ENCODE measurements around the gene AP1S3. TPM values are rescaled to one million over a fixed set of nuclear protein-coding genes. Genes with fewer than 3 reads are reported as not detected.
A peak's percentile ranks its signal among the peaks of the same experiment; 100 is the strongest.

The AP1S3 gene
- total RNA-seq, 1 donor from 2014 or later, result 6.4 TPM

DNA sequence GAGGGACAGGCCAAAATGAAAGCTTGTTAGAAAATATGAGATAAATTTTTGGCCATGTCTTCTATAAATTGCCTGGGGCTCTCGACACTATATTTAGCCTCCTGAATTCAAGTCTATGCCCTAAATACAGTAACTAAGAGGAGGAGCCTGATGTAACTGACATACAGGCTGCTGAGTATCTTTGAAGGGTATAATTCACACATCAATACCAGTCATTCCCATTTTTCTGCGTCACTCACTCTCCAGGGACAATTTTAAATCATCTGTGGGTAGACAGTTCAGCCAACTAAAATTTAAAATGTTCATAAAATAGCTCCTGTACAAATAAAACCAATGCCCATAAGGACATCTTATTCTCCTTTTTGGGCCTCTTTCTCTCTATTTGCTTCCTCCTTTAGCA, 105.9 kb downstream of the AP1S3 start:
- intact Hi-C loops (cut with DNase I), result no loop called here
- ATAC-seq, result no peak
- Histone ChIP-seq H3K4me1 (no peaks in the 10 kb centered on the region), H3K36me3 (no peaks in the 10 kb centered on the region), H3K9me3 (no peaks in the 10 kb centered on the region), H3K27me3 (ENCODE audit: low read depth) (no peaks in the 10 kb centered on the region), H3K27ac (no peak overlapping the region), H3K4me3 (no peak overlapping the region)
- TF ChIP-seq, protein P1, sequence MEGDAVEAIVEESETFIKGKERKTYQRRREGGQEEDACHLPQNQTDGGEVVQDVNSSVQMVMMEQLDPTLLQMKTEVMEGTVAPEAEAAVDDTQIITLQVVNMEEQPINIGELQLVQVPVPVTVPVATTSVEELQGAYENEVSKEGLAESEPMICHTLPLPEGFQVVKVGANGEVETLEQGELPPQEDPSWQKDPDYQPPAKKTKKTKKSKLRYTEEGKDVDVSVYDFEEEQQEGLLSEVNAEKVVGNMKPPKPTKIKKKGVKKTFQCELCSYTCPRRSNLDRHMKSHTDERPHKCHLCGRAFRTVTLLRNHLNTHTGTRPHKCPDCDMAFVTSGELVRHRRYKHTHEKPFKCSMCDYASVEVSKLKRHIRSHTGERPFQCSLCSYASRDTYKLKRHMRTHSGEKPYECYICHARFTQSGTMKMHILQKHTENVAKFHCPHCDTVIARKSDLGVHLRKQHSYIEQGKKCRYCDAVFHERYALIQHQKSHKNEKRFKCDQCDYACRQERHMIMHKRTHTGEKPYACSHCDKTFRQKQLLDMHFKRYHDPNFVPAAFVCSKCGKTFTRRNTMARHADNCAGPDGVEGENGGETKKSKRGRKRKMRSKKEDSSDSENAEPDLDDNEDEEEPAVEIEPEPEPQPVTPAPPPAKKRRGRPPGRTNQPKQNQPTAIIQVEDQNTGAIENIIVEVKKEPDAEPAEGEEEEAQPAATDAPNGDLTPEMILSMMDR (IDR thresholded peaks at IDR 0.05), result no peak
- no peak for DNase-seq

DNA sequence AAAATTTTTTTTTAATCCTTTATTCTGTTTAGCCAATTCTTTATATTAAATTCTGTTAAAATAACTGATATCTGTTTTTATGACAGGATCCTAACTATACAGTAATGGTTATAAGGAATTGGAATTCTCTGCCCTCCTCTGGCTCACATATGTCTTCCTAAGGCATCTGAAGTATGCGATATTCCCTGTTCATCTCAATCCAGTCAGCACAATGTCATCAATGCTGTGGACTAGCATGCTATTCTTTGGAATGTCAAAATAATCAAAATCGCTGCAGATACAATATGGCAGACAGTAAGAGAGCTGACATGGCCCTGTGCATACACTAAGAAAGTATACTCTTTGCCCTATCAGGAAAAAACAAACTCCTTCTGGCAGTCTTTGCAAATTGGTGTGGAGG, 107.6 kb downstream of the AP1S3 start:
- no peaks in the 10 kb centered on the region for H3K27me3 ChIP-seq (ENCODE audit: low read depth)
- no peak overlapping the region for H3K4me3 ChIP-seq
- H3K9me3 ChIP-seq, result no peaks in the 10 kb centered on the region
- no peak overlapping the region for H3K27ac ChIP-seq
- ATAC-seq (no peak), DNase-seq (no peak)
- H3K4me1 ChIP-seq, result no peaks in the 10 kb centered on the region
- intact Hi-C loops (cut with DNase I), result no loop called here
- no peaks in the 10 kb centered on the region for H3K36me3 ChIP-seq
- TF ChIP-seq, protein P1 (IDR thresholded peaks at IDR 0.05), result no peak

DNA sequence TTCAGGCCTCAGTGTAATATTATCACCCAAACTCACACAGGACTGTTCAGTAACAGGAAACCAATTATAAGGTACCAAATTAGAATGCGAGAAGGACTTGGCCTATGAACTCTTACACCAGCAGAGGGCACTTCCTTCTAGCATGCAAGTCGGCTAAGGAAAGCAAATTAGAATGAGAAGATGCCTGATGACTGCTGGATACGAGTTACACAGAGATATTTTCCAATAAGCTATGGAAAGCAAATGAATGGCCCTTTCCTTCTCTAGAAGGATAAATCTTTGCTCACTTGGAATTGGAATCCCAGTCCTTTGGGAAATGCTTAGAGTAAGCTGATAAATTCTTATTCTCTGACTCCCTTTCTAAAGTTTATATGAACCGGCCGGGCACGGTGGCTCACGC, 109.8 kb downstream of the AP1S3 start:
- H3K27ac ChIP-seq, result no peak overlapping the region
- no peak overlapping the region for H3K4me3 ChIP-seq
- no peaks in the 10 kb centered on the region for H3K9me3 ChIP-seq
- ATAC-seq (peak; percentile 46 to 76), DNase-seq (no peak)
- intact Hi-C loops (cut with DNase I), result no loop called here
- H3K27me3 ChIP-seq (ENCODE audit: low read depth), result no peaks in the 10 kb centered on the region
- H3K36me3 ChIP-seq, result no peaks in the 10 kb centered on the region
- TF ChIP-seq, protein P1 (IDR thresholded peaks at IDR 0.05), result peak; percentile 51
- no peaks in the 10 kb centered on the region for H3K4me1 ChIP-seq

DNA sequence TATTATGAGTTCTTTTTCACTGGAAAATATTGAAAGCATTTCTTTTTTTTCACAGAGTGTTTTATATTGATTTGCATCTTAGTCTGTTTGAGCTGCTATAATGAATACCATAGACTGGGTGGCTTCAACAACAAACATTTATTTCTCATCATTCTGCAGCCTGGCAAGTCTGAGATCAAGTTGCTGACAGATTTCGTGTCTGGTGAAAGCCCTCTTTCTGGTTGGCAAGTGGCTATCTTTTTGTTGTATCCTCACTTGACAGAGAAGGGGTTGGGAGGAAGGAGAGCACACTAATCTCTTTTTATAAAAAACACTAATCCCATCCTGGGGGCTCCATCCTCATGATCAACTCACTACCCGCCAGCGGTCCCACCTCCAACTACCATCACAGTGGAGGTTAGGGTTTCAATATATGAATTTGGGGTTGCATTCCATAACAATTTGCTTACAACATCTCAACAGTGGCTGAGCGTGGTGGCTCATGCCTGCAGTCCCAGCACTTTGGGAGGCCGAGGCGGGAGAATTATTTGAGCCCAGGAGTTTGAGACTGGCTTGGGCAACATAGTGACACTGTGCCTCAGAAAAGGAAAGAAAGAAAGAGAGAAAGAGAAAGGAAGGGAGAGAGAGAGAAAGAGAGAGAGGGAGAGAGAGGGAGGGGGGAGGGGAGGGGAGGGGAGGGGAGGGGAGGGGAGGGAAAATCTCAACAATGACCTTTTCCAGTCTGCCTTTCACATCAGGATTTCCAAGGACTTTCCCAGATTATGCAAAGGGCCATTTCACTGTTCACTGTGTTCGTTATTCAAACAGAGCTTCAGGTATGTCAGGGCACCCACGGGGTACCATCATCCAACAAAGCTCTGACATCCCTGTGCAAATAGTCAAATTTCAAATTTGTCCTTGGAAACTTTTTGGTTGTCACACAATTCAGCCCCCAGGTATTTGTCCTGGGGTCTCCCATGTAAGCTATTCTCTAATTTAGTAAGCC, 111.1 kb downstream of the AP1S3 start:
- intact Hi-C loops (cut with DNase I), result no loop called here
- Histone ChIP-seq H3K4me3 (no peak overlapping the region), H3K4me1 (no peaks in the 10 kb centered on the region), H3K27ac (no peak overlapping the region), H3K27me3 (ENCODE audit: low read depth) (no peaks in the 10 kb centered on the region), H3K36me3 (no peaks in the 10 kb centered on the region), H3K9me3 (no peaks in the 10 kb centered on the region)
- no peak for ATAC-seq
- TF ChIP-seq, protein P1 (IDR thresholded peaks at IDR 0.05), result no peak
- DNase-seq, result no peak

DNA sequence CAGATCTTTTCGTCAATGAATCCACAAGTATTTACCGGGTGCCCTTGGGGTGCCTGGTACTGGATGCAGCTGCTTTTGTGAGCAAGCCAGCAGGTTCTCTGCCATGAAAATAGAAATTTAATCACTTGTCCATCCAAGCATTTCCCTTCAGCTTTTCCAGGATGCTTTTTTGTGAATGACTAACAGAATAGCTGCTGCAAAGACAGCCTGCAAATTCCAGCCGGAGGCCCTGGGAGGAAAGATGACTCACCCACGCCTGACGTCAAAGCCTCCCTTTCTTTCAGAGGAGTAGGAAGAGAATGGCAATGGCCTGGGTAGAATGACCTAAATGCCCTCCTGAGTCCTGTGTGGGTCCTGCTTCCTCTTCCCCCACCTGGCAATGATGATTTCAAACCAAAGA, 111.9 kb downstream of the AP1S3 start:
- no peaks in the 10 kb centered on the region for H3K27me3 ChIP-seq (ENCODE audit: low read depth)
- H3K27ac ChIP-seq, result no peak overlapping the region
- no peaks in the 10 kb centered on the region for H3K4me1 ChIP-seq
- intact Hi-C loops (cut with DNase I), result no loop called here
- ATAC-seq, result peak; percentile 63 to 86
- TF ChIP-seq, protein P1 (IDR thresholded peaks at IDR 0.05), result no peak
- no peaks in the 10 kb centered on the region for H3K36me3 ChIP-seq
- no peaks in the 10 kb centered on the region for H3K9me3 ChIP-seq
- H3K4me3 ChIP-seq, result no peak overlapping the region
- no peak for DNase-seq
